ENCODE measurements around the gene C12orf76. TPM values are rescaled to one million over a fixed set of nuclear protein-coding genes. Genes with fewer than 3 reads are reported as not detected.
A peak's percentile ranks its signal among the peaks of the same experiment; 100 is the strongest.

Gene C12orf76
- total and polyA plus RNA-seq, 9 of the 15 experiments (the other 6 are each of a cell fraction or from before 2014, with no cell fraction given), result 6.3 to 38.6 (median 12.3) TPM

GRCh38 chr12:110079477-110080400 lies 31.4 kb upstream of the C12orf76 start (continued):
- TF ChIP-seq ZNF512 (tag; IDR thresholded peaks at IDR 0.05) (no peak), CBX8 (IDR thresholded peaks at IDR 0.05; ENCODE audit: borderline replicate concordance, extremely low read depth, low read depth, low read length, poor library complexity, severe bottlenecking) (no peak), FOS (IDR thresholded peaks at IDR 0.05; ENCODE audit: extremely low read depth, insufficient read length) (peak; percentile 38), MGA (IDR thresholded peaks at IDR 0.05) (peak; percentile 99), PCBP2 (IDR thresholded peaks at IDR 0.05; ENCODE audit: low read depth, low read length, poor library complexity, severe bottlenecking) (no peak), SRSF7 (optimal IDR thresholded peaks at IDR 0.05; ENCODE audit: low read depth, low read length) (no peak), C11orf30 (IDR thresholded peaks at IDR 0.05; ENCODE audit: low read depth) (no peak), XRCC3 (IDR thresholded peaks at IDR 0.05) (no peak), JUND (IDR thresholded peaks at IDR 0.05; ENCODE audit: borderline replicate concordance, low read depth, low read length) (peak; percentile 49; the same call in 1 of the 2 replicates), JUND (tag; IDR thresholded peaks at IDR 0.05; ENCODE audit: borderline replicate concordance, low read depth, low read length) (peak; percentile 55; the same call in 2 of the 3 replicates)

Measured in K562 (cell line).